GM10266 (cell line): ENCODE measurements around the gene APOB.
"Not testable (repeated sequence)": the region's sequence is repeated elsewhere in the genome, so short reads cannot be mapped to it uniquely, and the experiment has no call there.

Experiments used
- DNase-seq: peaks from one replicate; pipeline ENCODE4 v3.0.0; 2012; ENCODE audit errors: extremely low spot score
- CTCF ChIP-seq: IDR thresholded peaks from 2 replicates; pipeline ENCODE4 v1.5.1; 2012; ENCODE audit warnings: mild to moderate bottlenecking, low read depth; ENCODE audit not compliant: control insufficient read depth, insufficient read depth; ENCODE audit errors: missing control alignments

Gene APOB

GRCh38 chr2:21030983-21031968 lies 12.6 kb downstream of the APOB start:
- no peak for DNase-seq
- no peak for TF ChIP-seq CTCF

GRCh38 chr2:21029519-21029918 lies 14.4 kb downstream of the APOB start:
- no peak for TF ChIP-seq CTCF
- no peak for DNase-seq

GRCh38 chr2:21028951-21029350 lies 14.9 kb downstream of the APOB start:
- DNase-seq: not testable (repeated sequence)

GRCh38 chr2:21028021-21028947 lies 15.6 kb downstream of the APOB start:
- DNase-seq: no peak
- no peak for TF ChIP-seq CTCF

GRCh38 chr2:21026479-21027282 lies 17.2 kb downstream of the APOB start:
- DNase-seq: no peak
- TF ChIP-seq CTCF: no peak

- no peak for DNase-seq
Measured at GRCh38 chr2:21025690-21026478, 18.0 kb downstream of the APOB start.

More at GRCh38 chr2:21025690-21026478, 18.0 kb downstream of the APOB start:
- no peak for TF ChIP-seq CTCF
